Measurements from ENCODE around the gene GOLGA6L7.
"Not testable (repeated sequence)": the region's sequence is repeated elsewhere in the genome, so short reads cannot be mapped to it uniquely, and the experiment has no call there.

The GOLGA6L7 gene

DNA sequence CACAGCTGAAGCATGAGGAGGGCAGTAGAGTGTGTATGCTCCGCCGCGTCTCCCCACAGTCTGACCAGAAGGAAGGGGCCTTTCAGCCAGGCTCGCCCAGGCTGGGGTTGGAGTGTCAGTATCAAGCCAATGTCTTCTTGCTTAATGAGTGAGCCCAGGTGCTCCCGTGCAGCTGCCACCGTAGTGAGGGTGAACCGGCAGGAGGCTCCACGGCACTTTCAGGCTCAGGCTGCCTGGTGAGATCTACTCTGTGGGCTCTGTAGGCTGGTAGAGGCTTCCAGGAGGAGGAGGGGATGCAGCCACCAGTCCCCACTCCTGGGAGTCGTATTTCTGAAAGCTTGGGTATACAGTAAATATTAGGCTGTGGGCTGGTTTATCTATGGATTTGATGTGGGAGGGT lies 8.2 kb downstream of the GOLGA6L7 start:
- not testable (repeated sequence) for DNase-seq

DNA sequence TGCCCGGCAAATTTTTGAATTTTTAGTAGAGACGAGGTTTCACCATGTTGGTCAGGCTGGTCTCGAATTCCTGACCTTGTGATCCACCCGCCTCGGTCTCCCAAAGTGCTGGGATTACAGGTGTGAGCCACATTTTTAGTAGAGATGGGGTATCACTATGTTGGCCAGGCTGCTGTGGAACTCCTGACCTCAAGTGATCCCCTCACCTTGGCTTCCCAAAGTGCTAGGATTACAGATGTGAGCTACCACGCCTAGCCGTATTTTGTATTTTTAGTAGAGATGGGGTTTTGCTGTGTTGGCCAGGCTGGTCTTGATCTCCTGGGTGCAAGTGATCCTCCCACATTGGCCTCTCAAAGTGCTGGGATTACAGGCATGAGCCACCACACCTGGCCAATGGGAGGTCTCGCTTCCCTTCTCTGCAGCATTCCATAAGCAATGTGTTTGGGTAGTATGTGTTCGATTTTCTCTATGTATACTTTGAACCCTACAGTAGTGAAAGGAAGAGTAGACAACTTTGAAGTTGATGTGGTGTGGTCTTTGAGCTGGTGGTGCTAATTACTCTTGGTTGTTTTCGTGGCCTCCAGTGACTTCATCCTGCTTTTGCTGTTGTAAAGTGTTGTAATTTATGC lies 13.4 kb downstream of the GOLGA6L7 start:
- not testable (repeated sequence) for DNase-seq

DNA sequence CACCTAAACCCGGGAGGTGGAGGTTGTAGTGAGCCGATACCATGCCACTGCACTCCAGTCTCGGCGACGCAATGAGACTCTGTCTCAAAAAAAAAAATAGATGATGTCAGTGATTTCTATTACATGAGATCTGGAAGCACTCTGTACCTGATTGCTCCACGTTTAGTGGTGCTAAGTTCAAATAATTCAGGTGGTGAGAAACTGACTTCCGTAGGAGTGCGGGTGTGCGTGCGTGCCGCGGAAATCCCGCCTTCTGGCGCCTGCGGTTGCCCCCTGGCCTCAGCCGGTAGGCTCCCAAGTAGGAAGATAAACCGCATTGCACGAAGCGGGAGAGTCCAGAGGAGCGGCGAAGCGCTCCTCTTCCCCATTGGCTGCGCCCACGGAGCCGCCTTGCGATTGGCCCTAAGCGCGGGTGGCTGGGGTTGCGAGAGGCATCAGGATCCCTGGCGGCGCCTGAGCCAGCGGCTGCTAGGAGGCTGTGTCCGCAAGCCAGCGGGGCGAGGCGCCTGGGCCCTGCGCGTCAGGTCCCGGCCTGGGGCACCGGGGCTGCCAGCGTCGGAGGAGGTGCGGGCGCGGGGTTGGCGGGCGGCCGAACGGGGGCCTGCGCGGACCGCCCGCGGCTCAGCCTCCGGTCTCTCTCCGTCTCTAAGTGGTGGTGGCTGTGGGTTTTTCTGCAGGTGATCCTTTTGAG lies 16.4 kb downstream of the GOLGA6L7 start:
- peak; percentile 92 for DNase-seq

DNA sequence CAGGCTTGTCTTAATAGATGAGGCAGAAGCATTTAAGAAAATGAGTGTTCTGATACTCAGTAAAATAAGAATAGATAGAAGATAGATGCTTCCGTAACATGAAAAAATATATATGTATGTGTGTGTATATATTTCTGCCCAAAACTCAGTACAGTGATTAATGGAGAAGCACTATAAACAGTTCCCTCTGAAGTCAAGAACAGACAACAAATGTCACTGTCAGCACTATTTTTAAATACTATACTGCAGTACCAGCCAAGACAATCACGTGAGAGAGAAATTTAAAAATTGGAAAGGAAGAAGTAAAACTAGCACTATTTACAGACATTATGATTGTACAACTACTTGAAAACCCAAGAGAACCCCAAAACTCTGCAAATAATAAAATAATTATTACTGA lies 27.0 kb downstream of the GOLGA6L7 start:
- DNase-seq: not testable (repeated sequence)

DNA sequence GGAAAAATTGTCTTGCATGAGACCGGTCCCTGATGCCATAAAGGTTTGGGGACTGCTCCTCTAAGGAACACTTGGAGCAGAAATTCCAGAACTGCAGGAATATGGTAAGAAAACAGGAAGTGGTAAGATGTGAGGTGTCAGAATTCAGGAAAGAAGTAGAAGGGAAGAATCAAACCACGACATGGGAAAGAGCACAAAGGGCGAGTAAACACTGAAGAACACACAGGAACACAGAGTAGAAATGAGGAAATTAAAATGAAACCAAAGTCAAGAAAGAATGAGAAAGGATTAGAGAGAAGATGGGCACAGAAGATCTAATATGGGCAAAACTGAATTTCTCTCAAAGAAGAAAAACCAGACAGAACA lies 28.5 kb downstream of the GOLGA6L7 start:
- DNase-seq: not testable (repeated sequence)

DNA sequence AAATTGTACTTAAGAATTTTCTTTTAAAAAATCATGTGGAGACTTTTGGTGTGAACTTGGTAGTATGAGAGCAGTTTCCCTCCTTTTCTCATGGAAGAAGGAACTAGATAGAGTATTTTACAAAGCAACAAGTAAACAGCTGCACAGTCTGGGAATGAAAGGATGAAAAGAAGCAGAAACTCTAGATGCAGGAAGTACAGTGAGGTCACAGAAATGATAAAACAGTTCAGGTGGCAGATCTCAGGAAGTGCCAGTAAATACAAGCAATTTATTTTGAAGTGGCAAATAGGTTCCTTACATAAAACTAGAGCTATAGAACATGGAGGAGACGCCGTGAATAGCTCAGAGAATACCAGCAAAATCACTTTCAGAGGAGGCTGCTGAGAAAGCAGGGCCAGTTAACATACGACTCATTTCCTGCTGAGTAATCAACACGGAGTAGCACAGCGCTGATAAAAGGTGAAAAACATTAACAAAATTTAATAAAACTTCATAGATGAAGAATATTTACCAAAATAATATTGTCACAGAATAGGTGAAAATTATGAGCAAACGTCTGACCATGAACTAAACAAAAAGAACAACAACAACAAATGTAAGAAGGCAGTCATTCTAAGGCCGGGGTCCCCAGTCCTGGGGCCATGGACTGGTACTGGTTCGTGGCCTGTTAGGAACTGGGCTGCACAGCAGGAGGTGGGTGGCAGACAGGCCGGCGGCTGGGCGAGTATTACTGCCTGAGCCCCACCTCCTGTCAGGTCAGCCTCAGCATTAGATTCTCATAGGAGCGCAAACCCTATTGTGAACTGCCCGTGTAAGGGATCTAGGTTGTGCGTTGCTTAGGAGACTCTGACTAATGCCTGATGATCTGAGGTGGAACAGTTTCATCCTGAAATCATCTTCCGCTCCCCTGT lies 29.2 kb downstream of the GOLGA6L7 start:
- peak; percentile 13 for DNase-seq

DNA sequence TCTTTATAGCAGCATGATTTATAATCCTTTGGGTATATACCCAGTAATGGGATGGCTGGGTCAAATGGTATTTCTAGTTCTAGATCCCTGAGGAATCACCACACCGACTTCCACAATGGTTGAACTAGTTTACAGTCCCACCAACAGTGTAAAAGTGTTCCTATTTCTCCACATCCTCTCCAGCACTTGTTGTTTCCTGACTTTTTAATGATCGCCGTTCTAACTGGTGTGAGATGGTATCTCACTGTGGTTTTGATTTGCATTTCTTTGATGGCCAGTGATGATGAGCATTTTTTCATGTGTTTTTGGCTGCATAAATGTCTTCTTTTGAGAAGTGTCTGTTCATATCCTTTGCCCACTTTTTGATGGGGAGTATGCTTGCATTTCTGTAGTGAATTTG lies 30.3 kb downstream of the GOLGA6L7 start:
- not testable (repeated sequence) for DNase-seq

DNA sequence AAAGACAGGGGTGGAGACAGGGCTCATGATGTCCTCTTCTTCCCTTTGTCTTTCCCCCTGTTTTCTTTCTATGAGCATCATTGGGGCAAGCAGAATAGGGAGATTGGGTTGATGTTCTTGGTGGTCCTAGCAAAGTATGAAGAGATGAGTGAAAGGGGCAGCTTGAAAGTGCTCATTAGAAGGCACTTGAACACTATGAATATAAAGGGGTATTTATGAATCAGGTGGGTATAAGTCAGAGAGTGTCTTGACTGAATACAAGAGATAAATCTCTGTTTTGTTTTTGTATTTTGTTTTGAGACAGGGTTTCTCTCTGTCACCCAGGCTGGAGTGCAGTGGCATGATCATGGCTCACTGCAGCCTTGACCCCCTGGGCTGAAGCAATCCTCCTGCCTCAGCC lies 34.4 kb downstream of the GOLGA6L7 start:
- DNase-seq: not testable (repeated sequence)

DNA sequence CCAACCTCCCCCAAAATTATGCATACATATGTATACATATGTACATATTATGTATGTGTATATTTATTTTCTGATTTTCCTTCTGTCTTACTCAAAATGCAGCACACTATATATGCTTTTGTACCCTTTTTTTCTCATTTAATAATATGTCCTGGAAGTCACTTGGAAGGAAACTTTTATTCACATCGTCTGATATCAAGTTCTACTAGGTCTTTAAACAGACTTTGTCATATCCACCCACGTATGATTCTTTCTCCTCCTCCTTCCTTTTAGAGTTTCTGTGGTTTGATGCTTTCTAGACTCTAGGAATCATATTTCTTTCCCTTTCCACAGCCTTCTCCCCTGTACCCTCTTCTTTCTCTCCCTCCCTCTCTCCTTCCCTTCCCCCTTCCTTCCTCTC lies 35.1 kb downstream of the GOLGA6L7 start:
- DNase-seq: not testable (repeated sequence)

DNA sequence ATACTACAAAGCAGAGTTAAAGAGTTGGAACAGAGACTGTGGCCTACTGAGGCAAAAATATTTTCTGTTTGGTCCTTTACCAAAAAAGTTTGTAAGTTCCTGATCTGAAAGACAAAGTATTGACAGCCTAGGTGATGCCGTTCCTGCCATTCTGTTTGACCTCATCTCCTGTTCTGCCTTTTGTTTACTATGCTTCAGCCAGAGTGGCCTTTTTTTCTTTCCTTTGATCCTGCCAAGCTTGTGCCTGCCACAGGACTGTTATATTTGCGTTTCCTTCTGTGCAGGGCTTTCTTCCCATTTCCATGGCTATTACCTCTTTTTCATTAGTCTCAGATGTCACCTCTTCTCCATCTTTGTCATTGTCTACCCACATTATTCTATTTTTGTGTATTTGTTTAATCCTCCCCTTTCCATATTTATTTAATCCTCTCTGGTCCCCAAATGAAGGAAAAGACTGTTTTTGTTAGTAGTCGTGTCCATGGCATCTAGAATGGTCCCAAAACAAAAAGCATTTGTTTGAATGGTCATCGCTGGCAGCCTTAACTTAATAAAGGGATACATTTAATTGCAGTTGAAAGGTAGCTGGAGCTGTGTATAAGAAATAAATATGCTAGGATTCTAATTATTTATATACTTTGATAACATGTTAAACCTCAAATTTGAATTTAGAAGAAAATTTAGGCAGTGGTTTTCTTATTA lies 36.4 kb downstream of the GOLGA6L7 start:
- not testable (repeated sequence) for DNase-seq

DNA sequence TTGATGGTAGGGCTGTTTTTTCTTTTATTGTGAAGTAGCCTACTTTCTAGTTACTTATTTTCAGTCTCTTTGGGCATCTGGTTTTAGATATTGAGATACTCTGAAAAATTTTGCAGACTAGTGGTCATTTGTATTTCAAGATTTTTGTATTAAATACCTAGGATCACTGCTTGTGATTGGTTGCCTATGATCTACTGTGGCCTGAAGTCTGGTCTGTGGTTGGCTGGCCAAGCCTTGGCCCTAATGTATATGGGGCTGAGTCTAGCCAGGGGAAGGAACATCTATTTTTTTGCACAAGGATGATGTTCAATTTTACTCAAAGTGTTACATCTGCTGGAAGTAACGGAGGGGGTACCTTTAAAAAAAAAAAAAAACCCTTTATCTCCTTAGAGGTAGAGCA lies 38.0 kb downstream of the GOLGA6L7 start:
- not testable (repeated sequence) for DNase-seq

DNA sequence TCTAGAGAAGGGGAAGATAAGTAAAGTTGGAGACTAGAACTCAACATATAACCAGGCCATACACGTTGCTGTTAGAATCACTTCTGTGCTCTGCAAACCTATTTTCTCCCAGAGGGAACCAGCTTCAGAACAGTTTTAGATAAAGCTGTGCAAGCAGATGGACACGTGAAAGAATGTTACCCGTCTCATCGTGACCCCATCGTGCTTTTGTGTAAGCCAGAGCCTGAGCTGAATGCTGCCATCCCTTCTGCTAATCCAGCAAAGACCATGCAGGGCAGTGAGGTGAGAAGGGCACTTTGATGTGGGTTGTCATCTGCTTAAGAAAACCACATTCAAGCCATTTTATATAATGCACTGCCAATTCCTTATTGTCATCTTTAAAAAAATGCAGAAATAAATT lies 40.3 kb downstream of the GOLGA6L7 start:
- not testable (repeated sequence) for DNase-seq

DNA sequence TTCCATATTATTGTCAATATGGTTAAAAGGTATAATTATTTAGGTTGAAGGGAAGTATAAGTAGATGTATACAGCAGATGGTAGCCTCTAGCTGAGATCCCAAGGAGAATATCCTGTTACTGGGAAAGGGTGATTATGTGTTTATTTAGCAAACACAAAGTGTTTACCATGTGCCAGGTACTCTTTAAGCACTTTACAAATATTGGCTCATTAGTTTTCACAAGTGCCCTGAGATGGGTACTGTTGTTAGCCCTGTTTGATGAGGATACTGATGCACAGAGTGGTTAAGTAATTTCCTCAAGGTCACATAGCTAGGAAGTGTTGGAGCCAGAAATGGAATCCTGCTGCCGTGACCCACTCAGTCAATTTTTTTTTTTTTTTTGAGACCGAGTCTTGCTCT lies 48.1 kb downstream of the GOLGA6L7 start:
- not testable (repeated sequence) for DNase-seq

DNA sequence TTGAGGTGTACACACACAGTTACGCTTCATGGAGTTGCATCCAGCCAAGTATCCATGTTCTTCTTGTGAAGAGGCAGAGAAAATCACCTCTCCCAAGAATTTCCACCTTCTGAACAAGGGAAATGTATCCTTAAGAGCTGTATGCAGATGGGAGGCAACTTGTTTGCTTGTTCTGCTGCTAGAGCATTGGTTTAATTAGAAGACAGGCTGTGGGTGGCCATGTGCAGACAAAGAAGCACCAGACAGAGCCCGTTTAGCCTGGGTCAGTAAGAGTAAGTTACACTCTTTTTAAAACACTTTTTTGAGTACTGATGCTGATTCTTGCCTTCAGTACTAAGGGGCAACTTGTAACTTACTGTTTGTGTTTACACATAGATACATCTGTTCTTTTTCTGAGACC lies 50.2 kb downstream of the GOLGA6L7 start:
- DNase-seq: not testable (repeated sequence)

DNA sequence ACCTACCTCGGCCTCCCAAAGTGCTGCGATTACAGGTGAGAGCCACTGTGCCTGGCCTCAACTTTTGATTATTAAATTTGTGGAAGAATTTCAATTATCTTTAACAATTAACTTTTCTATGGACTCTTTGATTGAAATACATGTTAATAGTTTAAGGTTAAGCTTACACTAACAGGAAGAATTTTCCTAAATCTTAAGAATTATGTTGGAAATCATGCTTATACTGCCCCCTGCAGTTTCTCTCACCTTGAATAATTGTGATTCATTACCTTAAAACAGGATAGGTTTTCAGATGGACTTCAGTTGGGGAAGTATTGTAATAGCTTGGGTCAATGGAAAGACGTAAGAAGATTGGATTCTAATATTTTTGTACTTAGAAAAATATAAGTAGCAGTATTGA lies 54.2 kb downstream of the GOLGA6L7 start:
- DNase-seq: peak; percentile 31

All from hematopoietic multipotent progenitor cell treated with erythropoietin and hydrocortisone succinate and interleukin-3 and kit ligand, for 4 days (in vitro differentiated cells).